Bronchial epithelial cell (primary cell): Measurements from ENCODE around the gene WHRN. TPM values are rescaled to one million over a fixed set of nuclear protein-coding genes. Genes with fewer than 3 reads are reported as not detected.

Experiments
- DNase-seq: peaks from one replicate; pipeline ENCODE4 v3.0.0-alpha.2; 2010; ENCODE audit warnings: low read depth
- FAIRE-seq: peaks from 2 replicates; lab custom pipeline; 2011; peaks lifted over from hg19 to GRCh38; lab: Jason Lieb, UNC
- H3K27me3 ChIP-seq: 2 replicates; pipeline ENCODE4 v1.5.1; 2011; ENCODE audit warnings: low read length; ENCODE audit not compliant: control insufficient read depth, insufficient read depth
- H3K36me3 ChIP-seq: 2 replicates; pipeline ENCODE4 v1.5.1; 2011; ENCODE audit warnings: low read length; ENCODE audit not compliant: control insufficient read depth, insufficient read depth
- H3K4me3 ChIP-seq: 2 replicates; pipeline ENCODE4 v1.5.1; 2011; ENCODE audit warnings: mild to moderate bottlenecking, low read depth, low read length, control low read depth
- total RNA-seq: library from RNA; depleted of rRNA; stranded (reverse); fragments of >200 nt; gene quantifications from 2 replicates; pipeline ENCODE4 v1.2.1, GENCODE V29; 2014
- TF ChIP-seq, protein P1 (sequence below): IDR thresholded peaks from 2 replicates; pipeline ENCODE4 v1.5.1; 2011; ENCODE audit warnings: mild to moderate bottlenecking, moderate library complexity, low read length, control low read depth, inconsistent platforms; ENCODE audit not compliant: insufficient read depth, severe bottlenecking

WHRN gene
- total RNA-seq, 1 donor from 2014 or later: 0.53 TPM

DNA sequence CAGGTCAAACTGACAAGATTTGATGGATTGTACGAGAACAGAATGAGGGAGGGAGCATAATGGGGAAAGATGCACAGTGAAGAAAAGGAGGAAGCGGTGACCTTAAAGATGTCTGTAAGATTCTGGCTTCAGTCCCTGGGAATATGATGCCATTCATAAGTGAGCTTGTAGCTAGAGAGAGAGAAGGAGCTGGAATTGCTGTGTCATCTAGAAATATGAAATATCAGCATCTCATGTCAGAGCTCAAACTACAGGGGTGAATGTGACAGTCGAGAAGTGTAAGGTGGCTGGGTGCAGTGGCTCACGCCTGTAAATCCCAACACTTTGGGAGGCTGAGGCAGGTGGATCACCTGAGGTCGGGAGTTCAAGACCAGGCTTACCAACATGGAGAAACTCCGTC is 24.0 kb upstream of the WHRN start:
- TF ChIP-seq, protein P1, sequence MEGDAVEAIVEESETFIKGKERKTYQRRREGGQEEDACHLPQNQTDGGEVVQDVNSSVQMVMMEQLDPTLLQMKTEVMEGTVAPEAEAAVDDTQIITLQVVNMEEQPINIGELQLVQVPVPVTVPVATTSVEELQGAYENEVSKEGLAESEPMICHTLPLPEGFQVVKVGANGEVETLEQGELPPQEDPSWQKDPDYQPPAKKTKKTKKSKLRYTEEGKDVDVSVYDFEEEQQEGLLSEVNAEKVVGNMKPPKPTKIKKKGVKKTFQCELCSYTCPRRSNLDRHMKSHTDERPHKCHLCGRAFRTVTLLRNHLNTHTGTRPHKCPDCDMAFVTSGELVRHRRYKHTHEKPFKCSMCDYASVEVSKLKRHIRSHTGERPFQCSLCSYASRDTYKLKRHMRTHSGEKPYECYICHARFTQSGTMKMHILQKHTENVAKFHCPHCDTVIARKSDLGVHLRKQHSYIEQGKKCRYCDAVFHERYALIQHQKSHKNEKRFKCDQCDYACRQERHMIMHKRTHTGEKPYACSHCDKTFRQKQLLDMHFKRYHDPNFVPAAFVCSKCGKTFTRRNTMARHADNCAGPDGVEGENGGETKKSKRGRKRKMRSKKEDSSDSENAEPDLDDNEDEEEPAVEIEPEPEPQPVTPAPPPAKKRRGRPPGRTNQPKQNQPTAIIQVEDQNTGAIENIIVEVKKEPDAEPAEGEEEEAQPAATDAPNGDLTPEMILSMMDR: no peak
- FAIRE-seq: no peak

GRCh38 chr9:114526807-114527206 is 21.5 kb upstream of the WHRN start:
- peaks cover 6% of the 10 kb centered on the region for H3K27me3 ChIP-seq
- no peak overlapping the region for H3K4me3 ChIP-seq
- DNase-seq (no peak), FAIRE-seq (no peak)
- H3K36me3 ChIP-seq: no peaks in the 10 kb centered on the region
- TF ChIP-seq, protein P1: no peak

More for the DNA sequence above, 24.0 kb upstream of the WHRN start:
- no peak for DNase-seq
- Histone ChIP-seq H3K27me3 (peaks cover 2% of the 10 kb centered on the region), H3K4me3 (no peak overlapping the region), H3K36me3 (no peaks in the 10 kb centered on the region)

- FAIRE-seq (peak; percentile 13), DNase-seq (peak; percentile 72)
- peaks cover 6% of the 10 kb centered on the region for H3K27me3 ChIP-seq
- no peaks in the 10 kb centered on the region for H3K36me3 ChIP-seq
- no peak overlapping the region for H3K4me3 ChIP-seq
- TF ChIP-seq, protein P1: no peak
Observed at GRCh38 chr9:114525513-114525912, 20.2 kb upstream of the WHRN start.

- FAIRE-seq: no peak
- TF ChIP-seq, protein P1: no peak
Observed at GRCh38 chr9:114524247-114524681, 19.0 kb upstream of the WHRN start.

DNA sequence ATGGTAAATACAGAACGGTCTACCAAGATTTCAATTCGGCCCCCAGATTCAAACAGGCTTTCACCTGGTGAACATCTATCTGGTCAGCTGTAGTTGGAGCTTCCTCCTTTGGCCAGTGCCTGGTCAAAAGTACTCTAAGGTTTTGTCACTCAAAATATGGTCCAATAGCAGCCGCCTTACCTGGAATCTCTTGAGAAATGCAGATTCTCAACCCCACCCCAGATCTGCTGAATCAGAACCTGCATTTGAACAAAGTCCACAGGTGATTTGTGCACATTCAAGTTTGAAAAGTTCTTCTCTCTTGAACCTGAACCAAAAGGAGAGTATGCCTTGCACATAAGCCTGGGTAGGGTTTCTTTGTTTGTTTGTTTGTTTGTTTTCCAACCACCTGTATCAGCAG is 17.6 kb upstream of the WHRN start:
- TF ChIP-seq, protein P1: no peak
- Histone ChIP-seq H3K4me3 (no peak overlapping the region), H3K27me3 (peaks cover 6% of the 10 kb centered on the region), H3K36me3 (no peaks in the 10 kb centered on the region)
- FAIRE-seq (peak; percentile 13), DNase-seq (no peak)

More at GRCh38 chr9:114524247-114524681, 19.0 kb upstream of the WHRN start:
- no peaks in the 10 kb centered on the region for H3K36me3 ChIP-seq
- peaks cover 6% of the 10 kb centered on the region for H3K27me3 ChIP-seq
- H3K4me3 ChIP-seq: no peak overlapping the region
- no peak for DNase-seq

- FAIRE-seq (peak; percentile 64), DNase-seq (no peak)
- no peak overlapping the region for H3K4me3 ChIP-seq
- H3K36me3 ChIP-seq: no peaks in the 10 kb centered on the region
- H3K27me3 ChIP-seq: peaks cover 6% of the 10 kb centered on the region
- TF ChIP-seq, protein P1: no peak
Observed at GRCh38 chr9:114522286-114522685, 17.0 kb upstream of the WHRN start.
